Measurements from ENCODE around the gene DDX43. TPM values are rescaled to one million over a fixed set of nuclear protein-coding genes. Genes with fewer than 3 reads are reported as not detected.
"Not testable (repeated sequence)": the region's sequence is repeated elsewhere in the genome, so short reads cannot be mapped to it uniquely, and the experiment has no call there.

DDX43 gene
- total RNA-seq, 6 donors from 2014 or later: 0.92 to 8.5 (median 1.8) TPM

DNA sequence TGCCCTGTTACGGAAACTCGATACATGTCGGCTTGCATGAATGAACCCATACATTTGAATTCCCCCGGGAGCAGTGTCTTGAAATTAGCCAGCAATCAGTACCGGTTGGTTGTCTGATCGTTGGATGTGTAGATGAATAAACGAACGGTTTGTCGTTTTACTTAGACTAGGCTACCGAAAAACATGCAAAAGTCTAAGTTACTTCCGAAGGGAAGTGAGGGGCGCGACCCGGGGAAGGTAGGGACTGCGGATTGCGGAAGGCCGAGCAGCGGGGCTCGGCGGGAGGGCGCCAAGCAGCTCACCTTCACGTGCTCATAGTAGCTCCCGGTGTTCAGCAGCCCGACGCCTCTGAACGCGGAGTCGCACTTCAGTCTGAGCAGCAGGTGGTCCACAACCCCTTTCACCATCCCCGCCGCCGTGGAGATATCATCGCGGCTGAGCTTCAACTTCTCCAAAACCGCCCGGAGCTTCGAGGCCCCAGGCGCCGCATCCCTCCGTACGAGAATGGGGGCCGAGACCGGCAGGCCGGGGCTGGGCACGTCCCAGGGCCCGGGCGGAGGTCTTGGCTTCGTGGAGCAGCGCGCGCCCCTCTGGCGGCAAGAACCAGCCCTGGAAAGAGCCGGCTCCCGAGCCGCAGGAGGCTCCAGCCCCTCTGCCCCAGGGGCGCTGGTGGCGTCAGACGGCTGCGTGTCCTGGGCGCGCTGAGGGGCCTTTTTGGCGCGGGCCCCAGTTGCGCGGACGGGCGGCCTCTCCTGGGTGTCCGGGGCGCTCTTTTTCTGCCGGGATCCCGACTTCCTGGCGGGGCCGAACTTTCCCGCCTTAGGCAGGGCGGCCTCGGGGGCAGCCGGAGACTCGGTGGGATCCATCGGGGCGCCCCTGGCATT, 56.8 kb downstream of the DDX43 start:
- H3K9me3 ChIP-seq: no peaks in the 10 kb centered on the region
- peaks cover 11 to 22% (median 15%) of the 10 kb centered on the region in 4 donors for H3K4me1 ChIP-seq
- H3K27ac ChIP-seq: peak overlapping the region; percentile 82 to 96 (median 90)
- TF ChIP-seq EP300 (IDR thresholded peaks at IDR 0.05) (no peak), POLR2A (IDR thresholded peaks at IDR 0.05) (peak in 1 of 4 donors; percentile 4), POLR2AphosphoS5 (IDR thresholded peaks at IDR 0.05) (no peak)
- TF ChIP-seq, protein P1, sequence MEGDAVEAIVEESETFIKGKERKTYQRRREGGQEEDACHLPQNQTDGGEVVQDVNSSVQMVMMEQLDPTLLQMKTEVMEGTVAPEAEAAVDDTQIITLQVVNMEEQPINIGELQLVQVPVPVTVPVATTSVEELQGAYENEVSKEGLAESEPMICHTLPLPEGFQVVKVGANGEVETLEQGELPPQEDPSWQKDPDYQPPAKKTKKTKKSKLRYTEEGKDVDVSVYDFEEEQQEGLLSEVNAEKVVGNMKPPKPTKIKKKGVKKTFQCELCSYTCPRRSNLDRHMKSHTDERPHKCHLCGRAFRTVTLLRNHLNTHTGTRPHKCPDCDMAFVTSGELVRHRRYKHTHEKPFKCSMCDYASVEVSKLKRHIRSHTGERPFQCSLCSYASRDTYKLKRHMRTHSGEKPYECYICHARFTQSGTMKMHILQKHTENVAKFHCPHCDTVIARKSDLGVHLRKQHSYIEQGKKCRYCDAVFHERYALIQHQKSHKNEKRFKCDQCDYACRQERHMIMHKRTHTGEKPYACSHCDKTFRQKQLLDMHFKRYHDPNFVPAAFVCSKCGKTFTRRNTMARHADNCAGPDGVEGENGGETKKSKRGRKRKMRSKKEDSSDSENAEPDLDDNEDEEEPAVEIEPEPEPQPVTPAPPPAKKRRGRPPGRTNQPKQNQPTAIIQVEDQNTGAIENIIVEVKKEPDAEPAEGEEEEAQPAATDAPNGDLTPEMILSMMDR (IDR thresholded peaks at IDR 0.05): peak in 1 of 6 experiments; percentile 4
- H3K27me3 ChIP-seq: no peaks in the 10 kb centered on the region
- DNase-seq (peak; percentile 63 to 91), ATAC-seq (ENCODE audit: low FRiP score in 2 of 2) (peak; percentile 78 to 82)
- peak overlapping the region; percentile 71 to 92 (median 80) for H3K4me3 ChIP-seq
- 1 to 11% methylated on average over 26 to 53 of the region's 79 CpGs for WGBS, 2 donors
- H3K36me3 ChIP-seq: peaks cover 0 to 4% (median 0%) of the 10 kb centered on the region in 4 donors

DNA sequence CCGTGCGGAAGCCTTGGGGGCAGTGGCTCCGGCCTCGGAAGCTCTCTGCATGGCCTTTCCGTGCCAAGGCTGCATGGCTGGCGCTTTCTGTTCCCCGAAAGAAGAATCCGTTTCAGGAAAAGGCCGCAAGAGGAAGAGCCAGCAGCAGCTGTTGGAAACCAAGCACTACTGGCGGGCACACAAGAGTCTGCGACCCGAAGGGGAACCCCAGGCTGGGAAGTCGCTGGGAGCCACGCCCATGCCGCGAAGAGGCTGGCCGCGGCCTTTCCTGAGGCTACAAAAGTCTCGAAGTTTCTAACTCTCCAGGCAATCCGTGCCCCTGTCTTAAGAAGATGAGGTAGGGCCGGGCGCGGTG, 57.5 kb downstream of the DDX43 start, which contains the start of gene CGAS:
Gene CGAS (minus strand): TSS at position 191 of the 355 bp plus-strand sequence. CDS start 116 bp downstream, at position 75.
- H3K4me3 ChIP-seq: peak within 1 kb of the TSS; percentile 71 to 92 (median 80)
- peak; percentile 88 to 95 for ATAC-seq (ENCODE audit: low FRiP score in 2 of 2)
- H3K9me3 ChIP-seq: no peaks in the 10 kb centered on the region
- TF ChIP-seq EP300 (IDR thresholded peaks at IDR 0.05) (peak in 1 of 4 donors; percentile 13), POLR2A (IDR thresholded peaks at IDR 0.05) (peak in 2 of 4 donors; percentile 68 to 77), POLR2AphosphoS5 (IDR thresholded peaks at IDR 0.05) (peak; percentile 65 to 85)
- TF ChIP-seq, protein P1 (IDR thresholded peaks at IDR 0.05): no peak
- peak; percentile 91 to 92 for DNase-seq
- no peaks in the 10 kb centered on the region for H3K27me3 ChIP-seq
- peaks cover 0 to 4% (median 0%) of the 10 kb centered on the region in 4 donors for H3K36me3 ChIP-seq
- H3K27ac ChIP-seq: peak within 1 kb of the TSS; percentile 82 to 96 (median 90)
- 3% methylated on average over 23 of the region's 23 CpGs; no CpG with 5 or more reads in 1 of the 2 donors for WGBS, 2 donors
- peaks cover 11 to 22% (median 15%) of the 10 kb centered on the region in 4 donors for H3K4me1 ChIP-seq

DNA sequence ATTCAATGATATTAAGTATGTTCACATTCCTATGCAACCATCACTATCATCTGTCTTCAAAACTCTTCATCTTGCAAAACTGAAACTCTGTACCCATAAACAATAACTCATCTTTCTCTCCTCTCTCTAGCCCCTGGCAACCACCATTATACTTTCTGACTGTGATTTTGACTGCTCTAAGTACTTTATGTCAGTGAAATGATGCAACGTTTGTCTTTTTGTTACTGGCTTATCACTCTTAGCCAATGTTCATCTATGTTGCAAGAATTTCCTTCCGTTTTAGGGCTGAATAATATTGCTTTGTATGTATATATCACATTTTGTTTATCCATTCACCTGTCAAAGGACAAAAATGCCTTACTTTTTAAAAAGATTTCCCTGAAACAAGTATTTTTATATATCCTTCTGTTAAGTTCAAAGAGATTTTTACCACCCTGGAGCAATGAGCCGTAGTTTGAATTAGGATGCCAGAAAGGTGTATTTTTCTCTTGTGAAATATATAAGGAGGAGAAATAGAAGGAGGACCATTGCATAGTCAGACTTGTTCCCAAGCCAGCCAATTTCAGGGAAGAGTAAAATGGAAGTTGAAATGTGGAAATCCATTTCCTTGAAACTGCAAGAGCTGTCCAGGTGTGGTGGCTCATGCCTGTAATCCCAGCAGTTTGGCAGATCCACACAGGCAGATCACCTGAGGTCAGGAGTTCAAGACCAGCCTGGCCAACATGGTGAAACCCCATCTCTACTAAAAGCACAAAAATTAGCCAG, 61.4 kb downstream of the DDX43 start:
- Histone ChIP-seq H3K4me3 (no peak overlapping the region), H3K36me3 (no peaks in the 10 kb centered on the region), H3K9me3 (no peaks in the 10 kb centered on the region), H3K4me1 (peaks cover 7 to 16% (median 7%) of the 10 kb centered on the region in 4 donors), H3K27ac (peak overlapping the region in 1 of 4 donors; percentile 72), H3K27me3 (no peaks in the 10 kb centered on the region)
- TF ChIP-seq POLR2A (IDR thresholded peaks at IDR 0.05) (no peak), POLR2AphosphoS5 (IDR thresholded peaks at IDR 0.05) (peak in 1 of 2 donors; percentile 42)
- no peak for ATAC-seq (ENCODE audit: low FRiP score in 2 of 2)
- DNase-seq: no peak
- 53 to 57% methylated on average over 3 of the region's 3 CpGs for WGBS, 2 donors

DNA sequence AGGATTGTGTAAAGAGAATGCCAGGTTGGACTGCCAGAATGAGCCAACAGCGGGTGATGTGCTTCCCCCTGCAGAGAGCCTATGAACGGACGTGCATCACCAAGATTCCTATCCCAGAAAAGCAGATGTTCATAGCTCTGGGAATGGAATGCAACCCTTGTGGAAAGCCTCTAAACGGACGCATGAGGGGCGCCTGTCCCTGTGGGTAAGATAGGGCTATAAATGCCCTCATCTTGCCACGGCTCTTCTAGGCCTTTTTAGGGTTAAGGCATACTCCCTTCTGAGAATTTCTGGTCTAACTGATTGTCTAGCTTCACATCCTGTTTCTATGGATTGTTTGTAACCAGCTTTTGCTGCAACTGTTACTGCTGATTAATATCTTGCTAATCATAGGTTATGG, 64.8 kb downstream of the DDX43 start:
- not testable (repeated sequence) for ATAC-seq (ENCODE audit: low FRiP score in 2 of 2)

DNA sequence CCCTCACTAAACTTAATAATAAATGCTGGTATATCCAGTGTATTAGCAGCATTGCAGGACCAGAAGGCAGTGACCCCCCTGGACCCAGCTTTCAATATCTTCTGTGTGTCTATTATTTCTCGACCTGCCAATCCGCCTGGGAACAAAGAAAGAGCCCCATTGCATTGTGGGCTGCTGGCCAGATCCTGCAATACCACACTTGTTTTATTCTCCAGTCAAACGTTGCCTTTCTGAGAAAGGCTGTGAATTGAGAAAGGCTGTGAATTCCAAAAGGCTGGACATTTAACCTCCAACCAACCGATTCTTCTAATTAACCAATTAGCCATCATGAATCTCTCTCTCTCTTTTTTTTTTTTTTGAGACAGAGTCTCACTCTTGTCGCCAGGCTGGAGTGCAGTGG, 65.4 kb downstream of the DDX43 start:
- ATAC-seq (ENCODE audit: low FRiP score in 2 of 2) (no peak), DNase-seq (no peak)
- Histone ChIP-seq H3K4me1 (peaks cover 12 to 26% (median 18%) of the 10 kb centered on the region in 4 donors), H3K27me3 (no peaks in the 10 kb centered on the region), H3K4me3 (no peak overlapping the region), H3K9me3 (no peaks in the 10 kb centered on the region), H3K27ac (no peak overlapping the region), H3K36me3 (peaks cover 0 to 7% (median 3%) of the 10 kb centered on the region in 4 donors)
- TF ChIP-seq POLR2A (IDR thresholded peaks at IDR 0.05) (no peak), EP300 (IDR thresholded peaks at IDR 0.05) (no peak), POLR2AphosphoS5 (IDR thresholded peaks at IDR 0.05) (no peak)
- TF ChIP-seq, protein P1 (IDR thresholded peaks at IDR 0.05): no peak
- 64 to 66% methylated on average over 5 of the region's 5 CpGs for WGBS, 2 donors

More for the DNA sequence above, 64.8 kb downstream of the DDX43 start:
- H3K27me3 ChIP-seq, H3K4me3 ChIP-seq, DNase-seq, H3K9me3 ChIP-seq, H3K36me3 ChIP-seq, H3K27ac ChIP-seq: not testable (repeated sequence)
- WGBS, 2 donors: 80 to 89% methylated on average over 7 of the region's 7 CpGs
- peaks cover 12 to 26% (median 18%) of the 10 kb centered on the region in 4 donors for H3K4me1 ChIP-seq
